NCI-H2196 treated with DMSO at 0.1 percent for 48 hours (cell line): Measurements from ENCODE around the gene TBC1D1.
"Not testable (repeated sequence)": the region's sequence is repeated elsewhere in the genome, so short reads cannot be mapped to it uniquely, and the experiment has no call there.

Source experiments
- DNase-seq: peaks from one replicate; lab custom pipeline; 2025; ENCODE audit not compliant: unreplicated experiment; lab: John Stamatoyannopoulos, UW

The TBC1D1 gene

DNA sequence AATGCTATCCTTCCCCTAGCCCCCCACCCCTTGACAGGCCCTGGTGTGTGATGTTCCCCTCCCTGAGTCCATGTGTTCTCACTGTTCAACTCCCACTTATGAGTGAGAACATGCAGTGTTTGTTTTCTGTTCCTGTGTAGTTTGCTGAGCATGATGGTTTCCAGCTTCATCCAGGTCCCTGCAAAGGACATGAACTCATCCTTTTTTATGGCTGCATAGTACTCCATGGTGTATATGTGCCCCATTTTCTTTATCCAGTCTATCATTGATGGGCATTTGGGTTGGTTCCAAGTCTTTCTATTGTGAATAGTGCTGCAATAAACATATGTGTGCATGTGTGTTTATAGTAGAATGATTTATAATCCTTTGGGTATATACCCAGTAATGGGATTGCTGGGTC, 32.2 kb downstream of the TBC1D1 start:
- DNase-seq: not testable (repeated sequence)

DNA sequence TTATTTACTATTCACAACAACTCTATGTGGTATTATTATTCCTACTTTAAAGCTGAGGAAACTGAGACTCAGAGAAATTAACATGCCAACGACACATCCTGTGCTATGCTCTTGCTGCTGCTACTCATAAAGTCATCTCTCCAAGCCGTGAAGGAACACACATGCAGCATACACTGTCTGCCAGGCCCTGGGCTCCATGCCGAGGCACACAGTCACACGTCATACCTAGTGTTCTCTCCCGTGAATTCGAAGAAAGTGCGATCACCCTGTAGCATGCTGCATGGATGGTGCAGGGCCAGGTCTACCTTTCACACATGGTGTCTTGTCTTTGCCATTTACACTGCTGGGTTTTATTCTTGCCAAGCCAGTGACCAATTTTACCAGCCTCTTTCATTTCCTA, 34.1 kb downstream of the TBC1D1 start:
- DNase-seq: no peak

DNA sequence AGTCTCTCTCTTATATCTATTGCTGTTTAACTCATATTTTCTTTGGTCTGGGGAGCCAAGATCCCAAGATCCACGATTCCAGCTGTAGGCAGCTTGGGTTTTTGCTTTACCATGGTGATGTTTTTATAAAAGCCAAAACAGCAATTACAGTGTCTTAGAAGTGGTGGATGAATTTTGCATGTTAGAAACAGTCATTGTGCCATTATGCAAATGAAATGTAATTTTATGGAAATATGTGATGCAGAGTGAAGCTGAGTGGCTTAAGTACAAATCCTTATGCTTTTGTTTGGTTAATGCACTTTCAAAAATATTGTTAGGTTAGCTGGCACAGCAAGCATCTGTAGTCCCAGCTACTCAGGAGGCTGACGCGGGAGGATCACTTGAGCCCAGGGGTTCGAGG, 36.5 kb downstream of the TBC1D1 start:
- no peak for DNase-seq

DNA sequence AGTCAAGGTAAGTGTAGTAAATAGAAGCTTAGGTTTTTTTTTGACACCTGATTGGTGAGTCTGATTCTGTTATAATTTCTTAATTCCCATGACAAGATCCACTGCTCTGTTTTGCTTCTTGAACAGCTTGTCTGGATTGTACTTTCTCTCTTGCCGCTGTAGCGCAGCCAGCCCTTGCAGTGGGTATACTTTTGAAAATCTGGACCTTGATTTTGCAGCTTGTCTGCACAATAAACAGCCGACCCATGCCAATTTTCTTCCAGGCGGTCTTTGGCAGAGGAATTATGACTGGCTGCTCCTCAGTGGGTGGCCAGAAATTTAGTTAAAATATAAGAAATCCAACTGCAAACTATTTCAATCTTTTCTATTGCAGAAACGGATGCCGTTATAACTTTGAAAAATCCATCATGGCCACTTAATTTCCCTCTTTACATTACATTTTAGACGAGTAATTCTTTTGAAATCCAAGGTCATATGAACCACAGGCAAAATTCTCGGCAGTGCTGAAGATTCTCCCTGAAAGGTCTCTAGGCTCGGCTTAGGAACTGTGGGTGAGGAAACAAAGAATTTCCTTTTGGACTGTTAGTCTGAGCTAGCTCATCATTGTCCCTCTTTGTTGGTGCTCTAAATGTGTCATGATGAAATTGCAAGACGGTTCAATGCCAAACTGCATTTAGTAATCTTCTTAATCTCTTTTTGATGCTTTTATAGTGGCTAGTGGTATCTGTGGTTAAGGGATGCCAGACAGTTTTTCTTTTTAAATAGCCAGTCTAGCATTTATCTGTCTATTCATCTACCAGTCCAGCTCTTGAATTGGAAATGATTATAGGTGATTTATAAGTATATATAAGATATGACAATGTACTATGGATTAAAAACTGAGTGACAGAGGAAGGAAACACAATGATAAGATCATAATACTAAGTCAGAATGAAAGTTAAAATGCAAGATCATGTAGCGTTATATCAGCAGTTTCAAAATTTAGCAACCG, 37.8 kb downstream of the TBC1D1 start:
- no peak for DNase-seq

DNA sequence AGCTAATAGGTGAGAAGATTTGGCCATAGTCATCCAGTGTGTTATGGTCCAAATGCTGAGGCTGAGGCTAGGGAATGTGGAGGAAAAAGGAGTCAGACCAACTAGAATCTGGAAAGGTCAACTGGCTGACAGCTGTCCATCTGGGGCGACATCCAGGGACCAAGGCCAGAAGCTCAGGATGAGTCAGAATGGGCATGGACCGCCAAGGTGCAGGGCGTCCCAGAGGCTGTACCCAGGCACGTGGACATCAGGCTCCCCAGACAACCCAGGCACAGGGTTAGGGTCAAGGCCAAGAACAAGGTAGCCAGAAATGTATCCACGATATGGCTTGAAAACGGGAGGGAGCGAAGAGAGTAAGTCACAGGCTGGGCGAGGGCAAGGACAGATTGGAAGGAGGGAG, 43.2 kb downstream of the TBC1D1 start:
- no peak for DNase-seq

DNA sequence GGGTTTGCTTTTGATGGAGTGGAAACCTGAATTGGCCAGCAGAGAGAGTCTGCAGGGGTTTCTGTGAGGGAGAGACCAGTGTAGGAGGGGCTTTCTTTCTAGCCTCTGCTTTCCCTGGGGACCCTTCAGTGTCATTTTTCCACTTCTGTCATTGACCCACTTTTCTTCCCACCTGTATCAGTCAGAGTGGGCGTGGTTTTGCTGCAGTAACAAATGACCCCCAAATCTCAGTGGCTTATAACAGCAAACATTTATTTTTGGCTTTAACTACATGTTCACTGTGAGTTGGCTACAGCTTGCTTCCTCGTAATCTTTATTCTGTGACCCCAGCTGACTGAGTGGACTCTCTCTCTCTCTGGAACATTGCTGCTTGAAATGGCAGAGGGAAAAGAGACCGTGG, 43.7 kb downstream of the TBC1D1 start:
- DNase-seq: no peak

DNA sequence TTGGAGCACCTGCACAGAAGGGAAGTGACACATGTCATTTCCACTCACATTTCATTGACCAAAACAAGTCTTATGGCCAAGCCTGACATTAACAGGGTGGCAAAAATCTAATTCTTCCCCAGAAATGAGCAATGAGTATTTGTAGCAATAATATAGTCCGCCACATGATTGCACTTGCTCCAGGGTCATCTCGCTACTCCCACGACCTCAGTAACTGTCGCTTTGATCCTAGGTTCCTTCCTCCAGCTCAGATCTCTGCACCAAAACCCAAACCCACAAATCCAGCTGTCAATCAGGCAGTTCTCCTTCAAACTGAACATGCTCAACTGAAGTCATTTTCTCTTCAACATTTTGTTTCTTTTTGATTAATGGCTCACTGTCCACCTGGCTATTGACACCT, 44.1 kb downstream of the TBC1D1 start:
- no peak for DNase-seq

DNA sequence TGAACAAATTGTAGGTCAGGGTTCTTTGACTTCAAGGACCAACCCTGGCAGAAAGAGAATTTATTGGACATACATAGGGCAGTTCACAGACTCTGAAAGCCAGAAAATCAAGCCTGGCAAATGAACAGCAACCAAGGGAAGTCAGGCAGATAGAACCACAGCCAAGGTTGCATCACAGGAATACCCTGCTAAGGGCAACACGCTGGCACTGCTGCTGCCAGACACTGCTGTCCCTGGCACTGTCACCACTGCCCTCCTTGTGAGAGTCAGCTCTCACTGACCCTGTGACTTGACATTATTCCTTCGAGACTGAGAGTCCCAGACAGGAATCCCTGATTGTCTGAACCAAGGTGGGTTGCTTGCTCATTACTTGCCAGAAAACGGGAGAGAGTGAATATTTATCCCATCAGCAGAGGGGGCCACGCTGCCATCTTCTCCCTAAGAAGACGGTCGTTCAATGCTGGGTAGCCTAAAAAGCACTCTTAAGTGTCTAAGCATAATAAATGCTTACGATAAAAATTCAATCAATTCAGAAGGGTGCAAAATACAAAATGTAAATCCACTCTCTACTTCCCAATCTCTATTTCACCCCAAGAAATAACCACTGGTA, 46.1 kb downstream of the TBC1D1 start:
- DNase-seq: no peak

DNA sequence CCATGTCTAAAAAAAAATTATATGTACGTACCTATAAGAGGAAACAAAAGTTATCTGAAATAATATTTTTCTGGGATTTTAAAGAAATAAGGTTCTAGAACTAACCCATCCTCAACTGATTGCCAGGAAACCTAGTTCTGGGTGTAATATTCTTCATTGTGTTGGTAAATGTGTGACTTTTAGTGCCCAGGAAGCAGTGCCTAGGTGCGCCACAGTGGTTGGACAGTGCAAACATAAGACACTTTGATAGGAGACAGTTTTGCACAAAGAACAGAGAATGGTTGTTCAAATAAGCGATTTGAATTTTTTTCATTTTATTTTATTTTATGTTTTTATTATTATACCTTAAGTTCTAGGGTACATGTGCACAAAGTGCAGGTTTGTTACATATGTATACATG, 47.3 kb downstream of the TBC1D1 start:
- no peak for DNase-seq

DNA sequence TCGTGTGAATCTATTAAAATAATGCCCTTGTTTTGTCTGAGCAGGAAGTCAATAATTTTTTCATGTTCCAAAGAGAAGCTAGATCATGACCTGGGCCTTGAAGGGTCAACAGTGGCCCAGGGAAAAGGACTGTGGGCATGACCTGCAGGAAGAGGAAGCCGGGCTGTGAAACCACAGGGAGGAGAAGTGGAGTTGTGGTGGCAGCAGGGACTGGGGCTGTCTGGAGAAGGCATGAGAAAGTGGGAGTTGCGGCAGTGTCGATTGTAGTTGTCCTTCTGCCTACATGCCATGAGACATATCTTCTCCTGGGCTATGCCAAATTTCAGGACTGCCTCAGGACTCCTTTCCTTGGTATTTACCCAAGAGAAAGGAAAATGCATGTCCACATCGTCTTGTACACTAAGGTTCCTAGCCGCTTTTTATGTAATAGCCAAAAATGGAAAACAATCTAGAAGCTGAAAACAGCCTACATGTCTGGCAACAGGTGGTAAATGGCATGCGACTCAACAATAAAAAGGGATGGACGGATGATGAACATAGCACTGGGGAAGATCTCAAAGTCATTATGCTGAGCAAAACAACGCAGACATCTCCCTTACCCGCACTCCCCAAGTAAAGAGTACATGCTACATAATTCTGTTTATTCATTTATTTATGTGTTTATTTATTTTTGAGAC, 55.8 kb downstream of the TBC1D1 start:
- DNase-seq: no peak

DNA sequence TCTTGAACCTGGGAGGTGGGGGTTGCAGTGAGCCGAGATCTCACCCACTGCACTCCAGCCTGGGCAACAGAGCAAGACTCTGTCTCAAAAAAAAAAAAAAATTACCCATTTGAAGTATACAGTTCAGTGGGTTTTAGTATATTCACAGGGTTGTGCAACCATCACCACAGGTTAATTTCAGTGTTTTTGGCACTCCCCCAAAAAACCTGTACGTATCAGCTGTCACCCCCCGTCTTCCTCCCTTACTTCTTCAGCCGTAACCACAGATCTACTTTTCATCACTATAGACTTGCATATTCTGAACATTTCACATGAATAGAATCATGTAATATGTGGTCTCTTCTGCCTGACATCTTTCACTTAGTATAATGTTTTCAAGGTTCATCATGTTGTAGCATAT, 57.7 kb downstream of the TBC1D1 start:
- DNase-seq: no peak

DNA sequence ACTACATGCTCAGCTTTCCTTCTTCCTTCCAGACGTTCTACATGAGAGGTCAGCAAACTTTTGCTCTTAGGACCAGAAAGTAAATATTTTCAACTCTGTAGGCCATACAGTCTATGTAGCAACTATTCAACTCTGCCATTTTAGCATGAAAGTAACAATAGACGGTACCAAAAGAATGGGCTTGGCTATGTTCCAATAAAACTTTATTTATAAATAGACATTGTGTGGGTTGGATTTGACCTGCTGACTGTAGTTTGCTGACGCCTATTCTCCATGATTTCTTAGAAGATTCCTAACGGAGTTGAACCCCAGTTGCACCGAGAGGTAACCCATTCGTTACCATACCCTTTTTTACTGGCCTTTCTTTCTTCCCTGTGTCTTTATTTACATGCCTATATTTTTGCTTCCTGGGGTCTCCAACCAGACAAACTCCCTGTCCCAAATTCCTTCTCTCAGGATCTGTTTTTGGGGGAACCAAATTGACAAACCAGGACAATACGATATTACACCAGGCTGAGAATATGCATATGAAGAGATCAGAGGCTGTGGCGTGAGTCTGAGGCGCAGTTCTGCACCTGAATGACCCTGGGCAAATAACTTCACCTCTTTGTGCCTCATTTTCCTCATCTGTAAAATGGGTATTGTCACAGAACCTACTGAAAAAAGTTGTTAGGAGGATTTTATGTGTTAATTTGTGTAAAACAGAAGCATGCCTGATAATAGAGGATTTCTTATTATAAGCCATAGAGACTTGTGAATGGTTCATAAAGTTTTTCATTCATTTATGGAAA, 58.9 kb downstream of the TBC1D1 start:
- DNase-seq: no peak

DNA sequence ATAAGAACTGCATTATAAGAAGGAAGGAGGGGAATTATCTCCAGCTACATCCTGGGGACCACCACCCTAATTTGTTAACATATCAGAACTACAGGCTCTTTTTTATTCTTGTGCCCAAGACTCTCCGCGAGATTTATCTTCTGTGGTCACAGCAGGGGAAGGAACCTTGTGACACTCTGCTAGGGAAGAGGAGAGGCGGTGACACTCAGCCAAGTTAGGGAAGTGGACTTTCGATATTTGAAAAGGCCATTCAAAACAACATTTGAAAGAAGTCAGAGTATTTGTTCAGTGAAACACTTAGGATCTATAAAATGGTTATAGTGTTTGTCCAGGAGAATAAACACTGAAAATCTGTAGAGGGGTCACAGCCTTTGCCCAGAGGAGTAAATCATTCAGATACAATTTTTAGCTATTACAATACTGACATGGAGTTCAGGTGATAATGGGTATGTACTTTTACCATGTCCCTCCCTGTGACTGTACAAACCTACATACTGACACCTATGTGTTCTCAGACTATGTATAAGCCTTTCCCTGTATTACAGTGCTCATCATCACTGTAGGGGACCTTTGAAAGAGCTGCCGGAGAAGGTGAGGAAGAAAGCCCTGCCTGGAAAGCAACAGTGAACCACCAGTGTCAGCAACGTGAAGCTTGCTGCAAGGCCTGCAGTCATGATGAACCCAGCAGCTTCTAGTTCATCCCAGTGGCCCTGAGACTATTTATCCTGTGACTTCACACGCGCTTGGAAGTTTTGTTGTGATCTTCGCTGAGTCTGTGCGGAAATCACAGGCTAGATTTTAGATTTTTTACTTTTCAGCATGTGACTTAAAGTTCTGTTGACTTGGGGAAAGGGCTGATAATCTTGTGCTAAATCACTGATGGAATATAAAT, 60.8 kb downstream of the TBC1D1 start:
- DNase-seq: no peak

DNA sequence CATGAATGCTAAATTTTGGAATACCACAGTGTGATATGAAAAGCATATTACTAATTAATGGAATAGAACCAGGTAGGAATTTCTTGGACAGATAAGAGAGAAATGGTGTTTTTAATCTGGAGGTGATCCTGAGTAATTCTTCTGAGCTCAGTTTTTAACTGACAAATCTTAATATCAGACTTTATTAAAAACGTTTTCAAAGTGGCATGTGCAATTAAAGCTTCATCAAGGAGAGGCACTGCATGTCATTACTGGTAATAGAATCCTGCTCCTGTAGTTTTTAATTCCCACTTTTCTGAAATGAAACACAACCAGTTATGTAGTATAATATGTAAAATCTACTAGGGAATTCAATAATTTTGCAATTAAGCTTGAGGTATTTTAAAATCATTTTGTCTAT, 62.3 kb downstream of the TBC1D1 start:
- no peak for DNase-seq

DNA sequence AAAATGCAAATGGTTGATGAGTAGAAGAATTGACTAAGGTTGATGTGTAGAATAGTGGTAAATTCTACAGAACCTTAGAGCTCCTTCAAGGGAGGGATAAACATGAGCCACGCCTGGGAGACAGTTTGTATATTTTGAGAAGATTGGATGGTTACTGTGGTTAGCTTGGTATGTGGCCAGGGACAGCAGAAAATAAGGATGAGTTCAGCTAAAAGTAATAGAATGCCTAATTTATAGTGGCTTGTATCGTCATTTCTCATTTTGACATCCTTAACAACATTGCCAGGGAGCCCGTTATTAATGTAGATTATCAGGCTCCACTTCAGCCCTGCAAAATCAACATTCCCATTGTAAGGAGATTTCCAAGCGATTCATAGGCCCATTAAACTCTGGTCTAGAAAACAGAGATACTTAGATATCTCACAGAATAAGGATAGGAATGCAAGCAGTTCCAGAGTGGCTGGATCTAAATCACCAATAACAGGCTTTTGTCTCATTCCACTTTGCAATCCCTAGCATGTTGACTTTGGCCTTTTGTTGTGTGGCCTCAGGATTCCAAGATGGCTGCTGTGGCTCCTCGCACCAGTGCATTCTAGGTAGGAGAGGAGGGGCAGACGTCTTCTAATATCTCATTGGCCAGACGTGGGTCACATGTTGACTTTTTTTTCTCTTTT, 62.9 kb downstream of the TBC1D1 start:
- no peak for DNase-seq

DNA sequence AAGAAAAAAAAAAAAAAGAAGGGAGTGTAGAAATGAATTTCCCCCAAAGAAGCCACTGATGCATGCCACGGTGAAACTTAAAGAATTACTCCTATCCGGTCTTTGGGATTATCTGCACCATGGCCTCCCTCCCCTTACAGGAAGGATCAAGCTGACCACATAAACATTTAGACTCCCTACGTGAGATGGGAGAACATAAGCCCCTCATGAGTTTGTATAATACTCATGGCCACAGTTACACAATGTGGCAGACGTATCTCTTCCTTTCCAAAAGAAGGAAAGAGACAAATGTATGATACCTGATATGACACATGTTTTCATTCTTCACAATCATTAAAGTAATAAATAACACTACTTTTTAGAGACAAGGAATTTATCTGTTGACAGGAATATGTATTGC, 66.1 kb downstream of the TBC1D1 start:
- no peak for DNase-seq

DNA sequence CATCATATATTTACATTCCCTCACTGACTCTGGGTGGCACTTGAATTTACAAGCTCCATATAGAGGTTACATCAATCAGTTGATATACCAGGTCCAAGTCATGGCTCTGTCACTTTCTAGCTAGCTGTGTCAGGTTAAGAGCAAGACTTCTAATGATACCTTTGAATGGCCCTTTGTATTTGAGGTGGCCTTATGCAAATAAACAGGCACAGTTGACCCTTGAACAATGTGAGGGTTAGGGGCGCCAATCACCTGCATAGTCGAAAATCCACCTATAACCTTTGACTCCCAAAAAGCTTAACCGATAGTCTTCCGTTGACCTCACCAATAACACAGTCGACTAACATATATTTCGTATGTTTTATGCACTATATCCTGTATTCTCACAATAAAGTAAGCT, 68.0 kb downstream of the TBC1D1 start:
- no peak for DNase-seq

DNA sequence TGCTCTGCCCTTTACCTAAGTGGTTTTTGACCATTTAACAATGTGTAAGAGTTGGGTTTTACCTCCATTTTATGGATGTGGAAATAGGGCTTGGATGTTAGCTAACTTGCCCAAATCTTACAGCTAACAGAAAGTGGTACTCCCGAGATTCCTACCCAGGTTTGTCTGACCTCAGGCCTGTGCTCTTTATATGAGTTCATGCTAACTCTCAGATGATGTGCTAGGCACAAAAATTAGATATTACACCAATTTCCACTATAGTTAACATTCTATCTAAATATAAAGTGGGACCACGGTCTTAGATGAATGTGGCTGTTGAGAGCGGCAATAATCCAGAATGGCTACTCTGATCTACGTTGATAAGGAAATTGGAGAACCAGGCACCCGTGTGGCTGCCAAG, 69.2 kb downstream of the TBC1D1 start, which contains the start of gene PTTG2:
Gene PTTG2, plus strand, starts transcription at position 301 of the 400 bp plus-strand sequence. Its CDS starts 37 bp downstream, at position 338.
- DNase-seq: no peak

DNA sequence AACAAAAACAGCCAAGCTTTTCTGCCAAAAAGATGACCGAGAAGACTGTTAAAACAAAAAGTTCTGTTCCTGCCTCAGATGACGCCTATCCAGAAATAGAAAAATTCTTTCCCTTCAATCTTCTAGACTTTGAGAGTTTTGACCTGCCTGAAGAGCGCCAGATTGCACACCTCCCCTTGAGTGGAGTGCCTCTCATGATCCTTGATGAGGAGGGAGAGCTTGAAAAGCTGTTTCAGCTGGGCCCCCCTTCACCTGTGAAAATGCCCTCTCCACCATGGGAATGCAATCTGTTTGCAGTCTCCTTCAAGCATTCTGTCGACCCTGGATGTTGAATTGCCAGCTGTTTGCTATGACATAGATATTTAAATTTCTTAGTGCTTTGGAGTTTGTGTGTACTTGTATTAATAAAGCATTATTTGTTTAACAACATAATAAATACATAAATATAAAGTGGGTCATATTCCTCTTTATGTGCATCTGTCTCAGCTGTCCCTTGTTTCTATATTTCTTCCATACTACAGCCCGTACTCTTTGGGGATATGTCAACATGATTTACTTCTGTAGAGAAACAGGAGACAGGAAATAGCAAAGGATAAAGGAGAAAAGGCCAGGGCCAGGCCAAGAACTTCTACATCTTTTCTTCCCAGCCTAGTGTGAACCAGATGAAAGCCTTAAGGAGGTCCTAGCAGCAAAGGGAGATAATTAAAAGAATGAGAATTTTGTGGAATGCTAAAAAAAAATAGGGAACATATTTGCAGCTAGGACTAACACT, 70.0 kb downstream of the TBC1D1 start:
- no peak for DNase-seq
